Smooth muscle cell (in vitro differentiated cells): ENCODE results near the gene TENT4B. TPM values are rescaled to one million over a fixed set of nuclear protein-coding genes. Genes with fewer than 3 reads are reported as not detected.
A peak's percentile ranks its signal among the peaks of the same experiment; 100 is the strongest.

Experiments
- DNase-seq: peaks from one replicate; lab custom pipeline; 2025; ENCODE audit not compliant: unreplicated experiment; lab: John Stamatoyannopoulos, UW
- H2AFZ ChIP-seq: fragments of 200-600 bp; sonication (generic); 2 replicates; pipeline ENCODE4 v1.6.0; 2016; ENCODE audit warnings: antibody characterized with exemption, low read depth, mild to moderate bottlenecking
- H3F3A ChIP-seq: fragments of 200-600 bp; sonication (generic); 2 replicates; pipeline ENCODE4 v1.6.0; 2017; ENCODE audit warnings: antibody characterized with exemption, low read depth
- H3K27ac ChIP-seq: fragments of 200-600 bp; sonication (generic); 2 replicates; pipeline ENCODE4 v1.5.1; 2016; ENCODE audit warnings: low read depth, mild to moderate bottlenecking
- H3K27me3 ChIP-seq: fragments of 200-600 bp; sonication (generic); 2 replicates; pipeline ENCODE4 v1.6.1; 2016; ENCODE audit warnings: low read depth, mild to moderate bottlenecking
- H3K36me3 ChIP-seq: fragments of 200-600 bp; sonication (generic); 2 replicates; pipeline ENCODE4 v1.5.1; 2016; ENCODE audit warnings: low read depth
- H3K4me1 ChIP-seq: fragments of 200-600 bp; sonication (generic); 2 replicates; pipeline ENCODE4 v1.5.1; 2016; ENCODE audit warnings: low read depth
- H3K4me2 ChIP-seq: fragments of 200-600 bp; sonication (generic); 2 replicates; pipeline ENCODE4 v1.6.0; 2016; ENCODE audit warnings: mild to moderate bottlenecking
- H3K4me3 ChIP-seq: fragments of 200-600 bp; sonication (generic); 2 replicates; pipeline ENCODE4 v1.5.1; 2016; ENCODE audit warnings: mild to moderate bottlenecking
- H3K79me2 ChIP-seq: fragments of 200-600 bp; sonication (generic); 2 replicates; pipeline ENCODE4 v1.6.0; 2016; ENCODE audit warnings: low read depth, mild to moderate bottlenecking
- H3K9ac ChIP-seq: fragments of 200-600 bp; sonication (generic); 2 replicates; pipeline ENCODE4 v1.6.0; 2016; ENCODE audit warnings: low read depth
- H3K9me3 ChIP-seq: fragments of 200-600 bp; sonication (generic); replicated peaks from 2 replicates; pipeline ENCODE4 v1.5.1; 2016; ENCODE audit warnings: low read depth
- H4K20me1 ChIP-seq: fragments of 200-600 bp; sonication (generic); 2 replicates; pipeline ENCODE4 v1.6.0; 2016; ENCODE audit warnings: low read depth
- CTCF ChIP-seq: fragments of 200-600 bp; sonication (generic); IDR thresholded peaks from 2 replicates; pipeline ENCODE4 v1.5.1; 2017; ENCODE audit warnings: borderline replicate concordance, mild to moderate bottlenecking, antibody characterized with exemption; ENCODE audit not compliant: insufficient read depth, poor library complexity, severe bottlenecking
- WGBS: methylation state at CpG from one replicate; pipeline ENCODE4 v1.1.7; 2016; ENCODE audit warnings: low lambda C conversion rate; 5-methylcytosine and 5-hydroxymethylcytosine counted together
- polyA plus RNA-seq: library from polyadenylated mRNA; unstranded; fragments of >200 nt; fragmentation: Nextera tagmentation; extraction: Ambion mirVana; gene quantifications from 2 replicates; pipeline ENCODE4 v1.2.1, GENCODE V29; 2016
- total RNA-seq: library from RNA; depleted of rRNA; stranded (reverse); fragments of >200 nt; gene quantifications from 2 replicates; pipeline ENCODE4 v1.2.3, GENCODE V29; 2014

Gene TENT4B
- total and polyA plus RNA-seq, 2 experiments from 2014 or later, result 2.6 to 8.8 TPM

GRCh38 chr16:50246299-50247122 lies 93.4 kb downstream of the TENT4B start:
- WGBS, result 16% methylated on average over 35 of the region's 46 CpGs

GRCh38 chr16:50247123-50247905 lies 94.2 kb downstream of the TENT4B start:
- Histone ChIP-seq H4K20me1 (no peaks in the 10 kb centered on the region), H3K9ac (no peak overlapping the region), H3K9me3 (no peaks in the 10 kb centered on the region), H3K36me3 (no peaks in the 10 kb centered on the region), H3K4me2 (peak overlapping the region; percentile 93), H3F3A (peaks cover 3% of the 10 kb centered on the region), H3K79me2 (peaks cover 22% of the 10 kb centered on the region), H3K27ac (no peak overlapping the region), H3K4me1 (peaks cover 12% of the 10 kb centered on the region), H2AFZ (no peak overlapping the region), H3K27me3 (no peaks in the 10 kb centered on the region), H3K4me3 (peak overlapping the region; percentile 75)
- no peak for TF ChIP-seq CTCF
- DNase-seq, result no peak
- 99% methylated on average over 12 of the region's 12 CpGs for WGBS

More at GRCh38 chr16:50246299-50247122, 93.4 kb downstream of the TENT4B start:
- Histone ChIP-seq H3K27me3 (no peaks in the 10 kb centered on the region), H3K4me1 (peaks cover 12% of the 10 kb centered on the region), H3K9me3 (no peaks in the 10 kb centered on the region), H3K36me3 (no peaks in the 10 kb centered on the region), H3K4me3 (peak overlapping the region; percentile 75), H3K4me2 (peak overlapping the region; percentile 93), H3F3A (peaks cover 3% of the 10 kb centered on the region), H3K27ac (no peak overlapping the region), H2AFZ (peak overlapping the region; percentile 90), H3K9ac (peak overlapping the region; percentile 66), H4K20me1 (no peaks in the 10 kb centered on the region), H3K79me2 (peaks cover 22% of the 10 kb centered on the region)
- no peak for TF ChIP-seq CTCF
- DNase-seq, result no peak

- H3K79me2 ChIP-seq, result peaks cover 22% of the 10 kb centered on the region
- WGBS, result 94% methylated on average over 12 of the region's 13 CpGs
- DNase-seq, result no peak
These were observed 95.0 kb downstream of the TENT4B start for GRCh38 chr16:50247906-50248608.

More at GRCh38 chr16:50247906-50248608, 95.0 kb downstream of the TENT4B start:
- Histone ChIP-seq H3F3A (peaks cover 3% of the 10 kb centered on the region), H3K9me3 (no peaks in the 10 kb centered on the region), H3K9ac (no peak overlapping the region), H2AFZ (no peak overlapping the region), H4K20me1 (no peaks in the 10 kb centered on the region), H3K27ac (no peak overlapping the region), H3K4me2 (no peak overlapping the region), H3K36me3 (no peaks in the 10 kb centered on the region), H3K4me1 (peaks cover 17% of the 10 kb centered on the region), H3K27me3 (no peaks in the 10 kb centered on the region), H3K4me3 (no peak overlapping the region)
- TF ChIP-seq CTCF, result no peak
